ENCODE results near the gene ARHGAP12.
A peak's percentile ranks its signal among the peaks of the same experiment; 100 is the strongest.

Gene ARHGAP12

DNA sequence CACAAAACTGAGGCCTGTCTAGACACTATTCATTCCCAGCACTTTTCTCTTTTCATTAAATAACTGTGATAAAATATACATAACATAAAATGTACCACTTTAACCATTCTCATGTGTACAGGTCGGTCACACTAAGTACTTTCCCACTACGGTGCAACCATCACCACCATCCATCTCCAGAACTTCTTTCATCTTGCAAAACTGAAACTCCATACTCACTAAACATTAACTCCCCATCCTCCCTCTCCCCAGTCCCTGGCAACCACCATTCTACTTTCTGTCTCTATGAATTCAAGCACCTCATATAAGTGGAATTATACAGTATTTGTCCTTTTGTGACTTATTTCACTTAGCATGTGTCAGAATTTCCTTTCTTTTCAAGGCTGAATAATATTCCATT is 53.0 kb downstream of the ARHGAP12 start:
- no peak for DNase-seq

DNA sequence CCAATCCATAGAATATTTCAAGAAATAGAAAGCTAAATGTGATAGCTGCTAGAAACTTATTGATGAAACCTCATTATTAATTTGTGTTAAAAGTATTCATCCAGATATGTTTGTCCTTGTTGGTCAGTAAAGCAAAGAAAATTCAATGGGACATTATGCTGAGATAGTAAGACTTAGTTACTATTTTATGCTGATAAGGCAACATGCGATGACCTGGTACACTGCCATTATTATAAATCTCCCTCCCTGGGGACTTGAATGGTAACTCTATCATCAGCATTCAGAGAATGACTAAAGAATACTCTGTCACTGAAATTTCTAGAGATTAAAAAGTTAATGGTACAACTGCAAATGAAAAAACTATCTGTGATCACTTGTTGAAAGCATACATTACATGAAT is 54.9 kb downstream of the ARHGAP12 start:
- DNase-seq, result no peak

DNA sequence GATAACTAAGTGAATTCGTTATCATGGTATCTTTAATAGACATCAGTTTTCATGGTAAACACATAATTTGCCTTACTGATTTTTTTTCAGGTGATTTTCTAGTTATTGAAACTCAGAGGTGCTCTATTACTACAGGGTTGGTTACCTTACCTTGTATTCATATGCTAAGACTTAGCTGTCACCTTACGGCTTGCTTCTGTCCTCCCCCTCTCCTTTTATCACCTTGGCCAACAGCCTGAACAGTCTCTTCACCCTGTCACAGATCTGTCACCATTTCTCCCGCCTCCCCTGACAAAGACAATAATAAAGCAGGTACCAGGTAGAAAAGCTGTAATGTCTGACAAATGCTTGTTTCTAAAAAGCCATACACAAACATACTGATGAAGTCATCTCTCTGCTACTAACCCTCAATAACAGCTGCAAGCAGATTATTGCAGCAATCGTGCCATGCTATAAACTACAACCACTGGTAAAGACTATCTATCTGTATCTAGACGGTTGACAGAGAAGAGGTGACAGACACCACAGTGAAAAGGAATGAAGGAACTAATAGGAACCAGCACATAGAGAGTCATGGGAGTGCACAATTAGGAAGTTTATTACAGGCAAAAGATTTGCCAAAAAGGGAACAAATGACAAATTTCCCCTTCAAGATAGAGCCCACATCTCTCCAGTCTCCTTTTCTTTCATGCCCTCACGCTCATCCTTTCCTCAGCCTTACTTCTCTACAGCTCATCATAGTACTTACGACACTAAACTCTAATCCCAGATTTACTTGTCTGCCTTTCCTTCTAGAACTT is 57.2 kb downstream of the ARHGAP12 start:
- peak; percentile 35 to 41 for DNase-seq

DNA sequence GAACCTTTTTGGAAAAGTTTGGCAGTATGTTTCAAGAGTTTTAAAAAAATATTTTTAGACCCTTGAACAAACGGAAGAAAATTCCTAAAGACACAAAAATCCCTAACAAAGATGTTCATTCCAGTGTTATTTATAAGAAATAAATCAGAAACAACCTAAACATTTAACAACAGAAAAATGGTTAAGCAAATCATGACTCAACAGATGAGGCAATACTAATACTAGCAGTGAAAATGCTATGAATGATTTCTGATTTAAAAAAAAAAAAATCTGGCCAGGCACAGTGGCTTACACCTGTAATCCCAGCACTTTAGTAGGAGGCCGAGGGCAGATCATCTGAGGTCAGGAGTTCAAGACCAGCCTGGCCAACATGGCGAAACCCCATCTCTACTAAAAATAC is 61.0 kb downstream of the ARHGAP12 start:
- DNase-seq, result no peak

DNA sequence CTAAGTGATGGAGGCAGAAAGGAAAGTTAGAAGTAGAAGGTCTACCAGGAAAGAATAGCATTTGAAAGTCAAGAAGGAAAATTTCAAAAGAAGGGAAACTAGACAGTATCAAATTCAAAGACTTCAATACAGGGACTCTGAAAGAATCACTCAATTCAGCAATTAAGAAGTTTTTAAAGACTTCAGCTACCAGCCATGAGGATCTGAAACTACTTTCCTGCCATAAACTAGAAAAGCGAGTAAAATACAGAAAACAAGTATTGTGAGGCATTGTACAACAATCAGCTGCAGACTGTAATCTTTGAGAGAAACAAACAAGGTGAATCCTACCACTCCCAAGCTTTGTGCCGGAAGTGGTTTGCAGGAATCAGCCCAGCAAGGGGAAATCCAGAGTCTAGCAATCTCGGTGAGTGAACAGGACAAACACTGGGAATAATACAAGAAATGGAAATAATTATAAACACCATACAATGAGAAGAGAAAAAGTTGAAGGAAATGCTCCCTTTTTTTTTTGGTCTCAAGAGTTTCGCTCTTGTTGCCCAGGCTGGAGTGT is 62.4 kb downstream of the ARHGAP12 start:
- DNase-seq, result no peak

DNA sequence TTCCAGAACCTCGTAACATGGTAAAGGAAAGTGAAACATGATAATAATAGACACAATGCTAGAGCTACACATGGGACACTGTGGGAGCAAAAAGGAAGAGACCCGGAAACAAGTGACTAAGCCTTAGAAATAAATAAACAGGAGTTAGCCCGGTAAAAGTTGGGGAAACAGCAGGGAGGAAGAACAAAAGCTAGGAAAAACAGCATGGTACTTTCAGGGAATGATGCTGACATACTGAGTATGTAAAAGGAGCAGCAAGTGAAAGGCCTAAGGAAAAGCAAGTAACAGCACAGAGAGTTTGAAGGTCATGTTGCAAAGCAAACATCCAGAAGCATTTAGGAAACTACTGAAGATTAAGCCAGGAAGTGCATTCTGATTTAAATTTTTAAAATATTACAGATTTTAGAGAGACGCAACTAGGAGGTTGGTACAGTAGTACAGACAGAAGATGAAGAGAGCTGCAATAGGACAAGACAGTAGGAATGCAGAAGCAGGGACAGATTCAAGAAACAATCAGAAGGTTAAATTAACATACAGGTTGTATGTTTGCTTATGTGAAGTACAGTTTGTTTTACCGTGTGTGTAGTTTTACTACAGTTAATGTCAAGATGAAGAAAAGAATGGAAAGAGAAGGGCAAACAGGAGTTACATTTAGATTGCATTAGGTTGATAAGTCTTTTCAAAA is 63.7 kb downstream of the ARHGAP12 start:
- no peak for DNase-seq

DNA sequence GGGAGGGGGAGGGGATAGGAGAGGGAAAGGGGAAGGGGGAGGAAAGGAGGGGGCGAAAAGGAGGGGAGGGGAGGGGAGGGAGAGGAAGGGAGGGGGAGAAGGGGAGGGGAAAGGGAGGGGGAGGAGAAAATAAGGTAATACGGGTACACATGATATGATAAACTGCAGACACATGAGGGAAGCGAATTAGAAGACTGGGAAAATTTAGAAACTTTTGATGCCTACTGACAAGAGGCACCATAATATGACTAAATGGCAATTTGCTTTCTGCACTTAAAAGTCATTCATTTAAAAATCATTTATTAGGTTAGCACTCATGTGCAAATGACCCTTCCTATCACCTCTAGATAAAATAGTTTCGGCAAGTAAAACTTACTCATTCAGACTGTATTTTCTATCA is 73.6 kb downstream of the ARHGAP12 start:
- no peak for DNase-seq

DNA sequence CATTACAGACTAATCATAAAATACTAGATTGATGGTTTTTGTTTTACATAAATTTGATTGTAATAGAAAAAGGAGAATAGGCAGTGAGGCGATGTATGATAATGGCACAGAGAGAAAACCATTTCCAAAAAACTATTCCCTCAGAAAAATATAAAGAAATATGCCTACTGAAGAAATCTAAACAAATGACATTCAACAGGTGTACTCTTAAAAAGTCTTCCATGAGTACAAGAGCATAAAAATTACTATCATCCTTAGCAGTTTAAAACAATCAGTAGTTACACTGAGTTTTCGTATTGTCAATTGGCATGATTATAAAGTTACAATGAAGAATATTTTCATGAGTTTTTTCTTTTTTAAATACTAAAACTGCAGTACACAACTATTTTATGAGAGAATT is 75.0 kb downstream of the ARHGAP12 start:
- DNase-seq, result no peak

DNA sequence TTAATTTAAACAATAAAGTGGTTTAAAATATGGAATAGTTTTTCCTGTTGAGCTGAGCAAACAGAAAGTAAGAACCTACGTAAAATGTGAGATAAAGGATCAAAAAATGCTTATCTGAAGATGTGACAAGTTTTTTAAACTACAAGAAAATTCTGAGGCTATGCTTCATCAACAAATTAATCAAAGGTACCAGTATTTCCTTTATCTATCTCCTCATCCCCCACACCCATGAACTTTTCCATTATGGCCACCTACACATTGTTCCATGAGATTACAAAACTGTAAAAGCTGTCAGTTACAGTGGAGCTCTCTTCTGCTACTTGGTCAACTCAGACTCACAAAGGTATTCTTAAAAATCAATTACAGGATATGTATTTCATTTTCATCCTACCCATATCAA is 77.4 kb downstream of the ARHGAP12 start:
- DNase-seq, result no peak

DNA sequence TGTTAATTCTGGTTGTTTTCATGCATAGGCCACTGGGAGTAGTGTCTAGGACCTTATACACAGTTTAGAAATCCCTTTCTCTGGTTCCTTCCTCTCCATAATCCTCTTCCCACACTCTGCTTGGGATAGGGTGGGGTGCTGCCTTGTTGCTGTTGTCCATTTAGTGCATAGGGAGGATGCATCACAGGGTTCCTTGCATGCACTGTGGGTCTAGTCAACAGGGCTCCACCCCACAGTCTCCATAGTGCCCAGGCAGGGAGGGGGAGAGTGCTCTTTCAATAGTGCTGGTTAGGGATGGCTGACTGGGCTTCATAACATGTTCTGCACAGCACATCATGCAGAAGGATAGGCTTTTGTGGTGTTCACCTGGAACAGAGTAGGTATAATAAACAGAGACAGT is 81.1 kb downstream of the ARHGAP12 start:
- DNase-seq, result no peak

DNA sequence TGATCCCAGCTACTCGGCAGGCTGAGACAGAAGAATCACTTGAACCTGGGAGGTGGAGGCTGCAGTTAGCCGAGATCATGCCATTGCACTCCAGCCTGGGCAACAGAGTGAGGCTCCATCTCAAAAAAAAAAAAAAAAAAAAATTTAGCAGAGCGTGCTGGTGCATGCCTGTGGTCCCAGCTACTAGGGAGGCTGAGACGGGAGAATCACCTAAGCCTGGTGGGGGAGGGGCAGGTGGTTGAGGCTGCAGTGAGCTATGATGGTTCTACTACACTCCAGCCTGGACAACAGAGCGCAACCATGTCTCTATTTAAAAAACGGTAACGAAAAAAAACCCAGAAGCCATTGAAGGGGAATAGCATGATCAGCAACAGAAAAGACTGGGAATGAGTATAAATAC is 89.9 kb downstream of the ARHGAP12 start:
- DNase-seq, result no peak

DNA sequence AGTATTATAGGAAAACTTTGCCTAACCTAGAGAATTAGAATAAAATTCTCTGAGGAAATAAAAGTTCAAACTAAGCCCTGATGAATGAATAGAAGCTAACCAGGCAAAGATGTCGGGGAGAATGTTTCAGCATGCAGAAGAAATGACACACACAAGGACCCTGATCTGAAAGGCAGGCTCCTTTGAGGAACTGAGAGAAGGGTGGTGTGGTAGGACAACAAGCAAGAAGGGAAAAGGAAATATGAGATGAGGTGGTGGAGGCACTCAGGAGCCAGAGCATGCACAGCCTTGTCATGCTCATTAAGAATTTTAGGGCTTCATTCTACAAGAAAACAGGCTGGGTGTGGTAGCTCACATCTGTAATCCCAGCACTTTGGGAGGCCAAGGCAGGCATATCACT is 90.6 kb downstream of the ARHGAP12 start:
- no peak for DNase-seq

DNA sequence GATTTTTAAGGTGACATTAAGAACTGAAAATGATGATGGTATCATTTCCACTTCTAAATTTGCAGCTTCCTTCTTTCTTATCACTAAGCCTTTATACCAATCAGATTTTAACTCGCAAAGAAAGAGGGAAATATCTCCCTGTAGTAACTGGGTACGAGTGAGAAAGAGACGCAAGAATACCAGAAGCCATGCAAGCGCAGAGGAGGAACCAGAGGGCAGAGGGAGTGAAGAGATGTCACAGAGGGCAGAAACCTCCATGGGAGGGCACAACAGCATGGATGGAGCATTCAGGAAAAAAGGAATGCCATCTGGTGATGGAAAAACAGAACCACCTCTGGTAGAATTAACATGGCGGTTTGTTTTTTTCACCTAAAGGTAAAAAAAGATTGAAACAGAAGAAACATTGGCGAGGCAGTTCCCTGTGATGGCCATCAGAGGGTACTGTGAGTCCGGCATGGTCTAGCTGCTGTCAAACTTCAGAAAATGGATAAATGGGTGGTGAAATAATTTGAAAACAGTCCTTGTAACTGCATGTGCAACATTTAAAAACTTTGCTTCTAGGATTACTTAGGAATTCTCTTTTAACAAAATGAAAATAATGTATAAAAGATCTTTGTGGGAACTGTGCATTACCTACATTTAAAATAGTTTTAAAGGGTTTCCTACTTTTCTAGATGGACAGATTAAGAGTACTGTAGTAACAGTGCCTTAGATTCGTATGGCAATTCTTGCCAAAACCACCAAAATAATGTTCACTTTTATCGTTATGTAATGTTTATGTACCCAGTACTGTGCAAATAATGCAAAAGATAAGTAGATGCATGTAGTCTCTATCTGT is 91.8 kb downstream of the ARHGAP12 start:
- DNase-seq, result peak in 1 of 2 donors; percentile 23

DNA sequence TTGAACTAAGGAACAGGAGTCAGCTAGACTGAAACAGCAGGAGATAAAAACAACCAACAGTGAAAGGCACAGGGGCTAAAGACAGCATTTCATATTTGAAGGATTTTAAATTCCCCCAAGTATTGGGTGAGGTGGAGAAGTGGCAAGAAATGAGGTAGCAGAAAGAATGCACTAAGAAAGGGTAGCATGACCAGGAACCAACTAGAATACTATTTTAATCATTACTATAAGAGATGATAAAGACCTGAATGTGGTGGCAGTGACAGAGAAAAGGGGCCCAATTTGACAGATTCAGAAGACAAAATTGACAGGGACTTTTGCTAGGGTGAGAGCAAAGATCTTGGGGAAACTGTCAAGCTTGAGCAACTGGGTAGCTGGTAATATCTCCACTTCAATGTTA is 94.9 kb downstream of the ARHGAP12 start:
- DNase-seq, result no peak

DNA sequence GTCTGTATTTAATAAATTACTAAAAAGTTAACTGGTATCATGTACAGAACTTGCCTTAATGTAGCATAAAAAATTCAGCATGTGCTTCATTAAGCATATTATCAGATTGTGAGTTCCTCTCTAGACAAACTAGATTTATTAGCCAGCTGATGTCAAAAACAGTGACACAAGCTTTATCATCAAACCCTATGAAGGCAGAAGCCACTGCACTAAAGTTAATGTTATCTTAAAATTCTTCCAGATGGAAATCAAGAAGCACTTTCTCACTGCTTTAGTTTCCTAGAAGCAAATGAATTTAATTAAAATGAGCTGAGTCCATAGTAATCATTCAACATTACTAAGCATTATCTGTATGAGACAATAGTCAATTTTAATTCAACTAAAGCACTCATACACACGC is 96.4 kb downstream of the ARHGAP12 start:
- no peak for DNase-seq

DNA sequence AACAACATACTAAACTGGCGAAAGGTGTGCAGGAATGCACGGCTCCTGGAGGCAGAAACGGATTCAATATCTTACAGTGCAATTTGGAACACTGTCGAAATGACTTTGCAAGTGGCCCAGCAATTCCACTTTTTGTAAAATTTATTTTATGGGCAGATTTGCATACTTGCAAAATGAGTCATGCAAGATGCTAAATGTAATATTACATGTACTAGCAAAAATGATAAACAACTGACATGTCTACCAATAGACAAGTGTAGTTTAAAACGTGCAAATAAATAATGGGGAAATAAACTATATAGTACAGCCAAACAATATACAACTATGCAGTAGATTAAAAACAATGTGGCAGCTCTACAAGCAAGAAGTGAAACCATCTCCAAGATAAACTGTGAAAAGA is 97.7 kb downstream of the ARHGAP12 start:
- DNase-seq, result no peak

DNA sequence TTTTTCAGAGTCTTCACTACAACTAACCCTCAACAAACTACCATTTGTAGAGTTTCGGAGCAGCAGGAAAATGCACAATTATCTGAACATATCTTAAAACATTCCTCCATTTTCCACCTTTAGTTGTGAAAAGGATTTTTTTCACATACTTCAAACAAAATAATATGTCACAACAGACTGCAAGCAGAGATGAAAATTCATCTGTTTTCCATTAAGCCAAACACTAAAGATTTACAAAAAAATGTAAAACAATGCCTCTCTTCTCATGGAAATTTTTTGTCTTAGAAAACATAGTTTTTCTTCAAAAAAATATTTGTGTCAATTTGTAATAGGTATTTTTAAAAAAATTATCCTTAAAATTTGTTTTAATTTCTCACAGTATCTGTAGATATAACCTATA is 98.9 kb downstream of the ARHGAP12 start:
- no peak for DNase-seq

DNA sequence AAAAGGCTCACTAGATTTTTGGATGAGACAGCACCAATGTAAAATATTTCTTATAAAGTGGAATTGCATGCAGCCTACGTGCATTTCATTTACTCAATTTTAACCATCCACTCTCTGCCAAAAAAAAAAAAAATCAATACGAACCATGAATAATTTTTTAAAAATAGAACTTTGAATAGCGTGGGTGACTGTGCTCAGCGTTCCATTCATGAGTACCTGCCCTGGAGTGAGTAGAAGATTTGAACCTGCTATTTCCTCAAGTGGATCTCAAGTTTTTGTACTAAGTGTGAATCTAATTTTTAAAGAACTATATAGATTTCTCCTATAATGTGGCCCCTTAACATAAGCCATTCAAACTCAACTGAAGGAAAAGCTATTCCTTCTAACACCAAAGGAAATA is 105.3 kb downstream of the ARHGAP12 start:
- no peak for DNase-seq

DNA sequence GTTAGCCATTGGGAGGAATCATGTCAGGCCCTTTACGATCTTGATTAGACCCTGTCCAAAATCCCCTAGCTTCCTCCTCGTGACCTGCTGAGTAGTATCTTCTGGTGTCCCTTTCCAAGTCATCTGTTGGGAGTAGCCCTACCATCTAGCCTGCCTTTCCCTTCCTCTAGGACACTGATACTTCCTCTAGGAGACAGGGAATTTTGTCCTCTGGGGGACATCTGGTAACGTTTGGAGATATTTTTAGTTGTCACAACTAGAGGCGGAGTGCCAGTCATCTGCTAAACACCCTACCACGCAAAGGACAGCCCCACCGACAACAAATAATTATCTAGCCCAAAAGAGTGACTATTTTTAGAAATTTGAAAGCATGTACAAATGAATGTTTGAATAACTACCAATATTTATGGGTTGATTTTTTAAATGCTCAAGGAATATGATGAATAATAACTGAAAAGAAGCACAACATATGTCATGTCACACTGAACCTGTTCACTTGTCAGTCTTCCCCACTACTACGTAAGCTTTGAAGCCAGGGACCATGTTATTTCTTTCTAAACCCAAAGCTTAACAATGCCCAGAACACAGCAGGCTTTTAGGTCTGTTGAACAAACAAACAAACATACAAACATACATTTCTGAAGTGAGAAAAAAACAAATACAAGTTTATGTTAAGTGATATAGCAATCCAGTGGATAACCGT is 105.9 kb downstream of the ARHGAP12 start:
- no peak for DNase-seq

DNA sequence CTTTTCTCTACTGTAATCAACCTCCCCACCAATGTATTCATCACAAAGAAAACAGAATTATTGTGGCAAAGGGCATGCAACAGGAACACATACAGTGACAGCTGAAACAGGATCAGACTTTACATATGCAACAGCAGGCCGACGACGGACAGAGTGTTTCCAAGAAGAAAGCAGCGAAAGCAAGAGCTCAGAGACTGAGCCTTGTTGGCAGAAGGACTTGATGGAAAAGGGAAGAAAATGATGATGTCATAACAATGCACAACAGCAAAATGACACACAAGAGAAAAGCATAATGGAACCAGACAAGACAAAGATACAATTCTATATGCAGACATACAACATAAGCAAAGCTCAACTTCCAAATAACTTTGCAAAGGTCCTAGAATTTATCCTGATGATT is 106.5 kb downstream of the ARHGAP12 start:
- DNase-seq, result no peak

DNA sequence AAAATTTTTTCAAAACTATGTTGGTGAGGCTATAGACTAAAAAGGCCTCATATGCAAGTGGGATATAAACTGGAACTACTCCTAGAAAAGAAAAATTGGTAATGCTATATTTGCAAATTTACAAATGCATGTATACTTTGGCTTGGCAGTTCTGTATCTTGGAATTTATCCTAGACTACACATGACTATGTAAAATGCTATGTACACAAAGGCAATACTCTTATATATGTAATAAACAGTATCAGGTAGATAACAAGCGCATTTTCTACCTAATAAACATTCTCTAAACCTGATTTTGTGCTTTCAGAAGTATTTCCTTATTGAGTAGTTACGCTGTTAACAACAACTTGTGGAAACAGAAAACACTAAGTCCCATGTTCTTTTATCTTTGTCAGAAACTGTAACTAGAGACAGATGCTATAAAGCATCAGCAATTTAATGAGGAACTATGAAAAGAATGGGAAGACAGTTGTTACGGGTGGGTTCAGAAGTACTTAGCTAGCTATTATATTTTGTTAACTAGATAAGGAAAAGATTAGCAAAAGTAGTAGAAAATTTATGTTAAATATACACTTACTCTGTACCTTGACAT is 107.8 kb downstream of the ARHGAP12 start:
- DNase-seq, result no peak

DNA sequence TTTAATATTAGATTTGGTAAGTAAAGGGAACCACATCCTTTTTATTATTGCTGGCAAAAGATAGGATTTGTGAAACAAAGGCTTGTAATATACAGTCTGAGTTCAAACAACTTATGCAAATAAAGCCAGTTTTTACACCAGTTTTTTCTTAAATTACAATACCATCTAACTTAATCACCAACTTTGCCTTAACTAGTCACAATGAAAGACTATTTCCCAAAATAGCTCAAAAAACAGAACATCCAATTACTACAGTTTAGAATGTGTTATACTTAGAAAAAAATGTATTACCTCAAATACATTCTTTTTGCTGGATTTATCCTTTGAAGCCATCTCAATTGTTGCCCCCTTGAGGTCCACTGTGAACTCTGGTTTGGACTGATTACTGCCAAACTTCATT is 108.5 kb downstream of the ARHGAP12 start:
- DNase-seq, result no peak

Measured in inflammatory macrophage treated with lipopolysaccharide for 1 hour (primary cell).